Colon (tissue), 2 donors: ENCODE data around the gene GMPS.
"Not testable (repeated sequence)": the region's sequence is repeated elsewhere in the genome, so short reads cannot be mapped to it uniquely, and the experiment has no call there.

Experiments used
- FAIRE-seq: peaks from 2 replicates; lab custom pipeline; 2012; peaks lifted over from hg19 to GRCh38; lab: Jason Lieb, UNC
- donor health status: control.
- donor health status: control.

GMPS gene

DNA sequence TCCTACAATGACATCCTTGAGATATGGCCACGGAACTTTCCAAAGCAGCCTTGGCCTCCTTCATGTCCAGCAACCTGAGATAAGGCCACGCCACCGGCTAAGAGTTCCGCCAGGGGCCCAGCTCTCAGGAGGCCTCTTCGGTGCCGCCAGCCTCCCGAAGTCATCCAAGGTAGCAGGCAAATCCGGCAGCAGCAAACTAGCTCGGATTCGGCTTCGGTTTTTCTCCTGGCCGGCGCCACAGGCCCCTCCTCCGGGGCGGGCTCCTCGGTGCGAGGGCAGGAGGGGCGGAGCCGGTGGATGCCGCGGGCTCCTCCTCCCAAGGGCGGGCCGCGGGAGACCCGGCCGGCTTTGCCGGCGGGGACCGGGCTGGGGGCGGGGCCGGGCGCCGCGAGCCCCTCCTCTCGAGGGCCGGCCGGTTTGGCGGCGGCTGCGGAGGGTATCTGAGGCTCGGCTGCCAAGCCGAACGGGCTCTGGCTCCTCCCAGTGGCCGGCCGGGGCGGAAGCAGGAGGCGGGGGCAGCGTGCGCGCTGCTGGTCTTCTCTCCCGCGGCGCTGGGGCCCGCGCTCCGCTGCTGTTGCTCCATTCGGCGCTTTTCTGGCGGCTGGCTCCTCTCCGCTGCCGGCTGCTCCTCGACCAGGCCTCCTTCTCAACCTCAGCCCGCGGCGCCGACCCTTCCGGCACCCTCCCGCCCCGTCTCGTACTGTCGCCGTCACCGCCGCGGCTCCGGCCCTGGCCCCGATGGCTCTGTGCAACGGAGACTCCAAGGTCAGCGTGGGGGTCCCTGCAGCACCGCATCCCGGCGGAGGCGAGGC is at the start of gene GMPS:
Gene GMPS (plus strand): TSS at position 518 of the 812 bp plus-strand sequence. CDS start 221 bp downstream, at position 739.
- no peak for FAIRE-seq

DNA sequence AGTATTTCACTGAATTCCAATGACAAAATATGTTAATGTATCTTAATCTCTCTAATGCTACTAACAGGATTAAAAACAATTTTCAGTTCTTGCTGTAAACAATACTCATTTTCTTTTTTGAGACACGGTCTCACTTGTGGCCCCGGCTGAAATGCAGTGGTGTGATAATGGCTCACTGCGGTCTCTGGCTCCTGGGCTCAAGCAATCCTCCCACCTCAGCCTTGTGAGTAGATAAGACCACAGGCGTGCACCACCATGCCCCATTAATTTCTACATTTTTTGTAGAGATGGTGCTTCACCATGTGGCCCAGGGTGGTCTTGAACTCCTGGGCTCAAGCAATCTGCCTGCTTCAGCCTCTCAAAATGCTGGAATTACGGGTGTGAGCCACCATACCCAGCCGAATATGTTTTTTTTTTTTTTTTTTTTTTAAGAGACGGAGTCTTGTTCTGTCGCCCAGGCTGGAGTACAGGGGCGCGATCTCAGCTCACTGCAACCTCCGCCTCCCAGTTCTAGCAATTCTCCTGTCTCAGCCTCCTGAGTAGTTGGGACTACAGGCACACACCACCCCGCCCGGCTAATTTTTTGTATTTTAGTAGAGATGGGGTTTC is 41.9 kb upstream of the GMPS start:
- not testable (repeated sequence) for FAIRE-seq

GRCh38 chr3:155835341-155836071 is 34.9 kb upstream of the GMPS start:
- FAIRE-seq, result no peak

GRCh38 chr3:155843569-155843968 is 26.9 kb upstream of the GMPS start:
- FAIRE-seq, result no peak

GRCh38 chr3:155846119-155846518 is 24.3 kb upstream of the GMPS start:
- FAIRE-seq, result no peak

DNA sequence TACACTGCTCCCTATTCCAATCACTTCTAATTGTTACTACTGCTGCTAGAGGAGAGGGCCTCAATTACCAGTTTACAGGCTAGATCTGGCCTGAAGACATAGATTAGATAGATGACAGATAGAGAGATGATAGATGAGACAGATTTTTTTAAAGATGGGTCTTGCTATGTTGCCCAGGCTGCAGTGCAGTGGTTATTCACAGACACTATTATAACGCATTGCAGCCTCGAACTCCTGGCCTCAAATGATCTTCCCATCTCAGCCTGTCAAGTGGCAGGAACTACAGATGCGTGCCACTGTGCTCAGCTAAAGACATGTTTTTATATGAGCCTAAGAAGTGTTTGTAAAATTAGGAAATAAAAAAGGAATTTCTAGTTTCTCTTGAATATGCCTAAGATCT is 22.5 kb upstream of the GMPS start:
- FAIRE-seq, result no peak

DNA sequence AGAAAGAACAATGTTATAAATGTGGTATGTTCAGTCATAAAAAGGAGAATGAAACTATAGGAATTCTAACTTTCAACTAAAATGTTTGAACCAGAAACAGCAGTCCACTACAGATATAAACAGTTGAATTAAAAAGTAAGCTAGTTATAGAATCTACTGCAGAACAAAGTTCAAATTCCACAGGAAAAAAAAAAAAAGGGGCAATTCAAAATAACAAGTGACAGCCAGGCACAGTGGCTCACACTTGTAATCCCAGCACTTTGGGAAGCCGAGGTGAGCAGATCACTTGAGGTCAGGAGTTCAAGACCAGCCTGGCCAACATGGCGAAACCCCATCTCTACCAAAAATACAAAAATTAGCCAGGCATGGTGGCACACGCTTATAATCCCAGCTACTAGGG is 21.0 kb upstream of the GMPS start:
- FAIRE-seq, result not testable (repeated sequence)

DNA sequence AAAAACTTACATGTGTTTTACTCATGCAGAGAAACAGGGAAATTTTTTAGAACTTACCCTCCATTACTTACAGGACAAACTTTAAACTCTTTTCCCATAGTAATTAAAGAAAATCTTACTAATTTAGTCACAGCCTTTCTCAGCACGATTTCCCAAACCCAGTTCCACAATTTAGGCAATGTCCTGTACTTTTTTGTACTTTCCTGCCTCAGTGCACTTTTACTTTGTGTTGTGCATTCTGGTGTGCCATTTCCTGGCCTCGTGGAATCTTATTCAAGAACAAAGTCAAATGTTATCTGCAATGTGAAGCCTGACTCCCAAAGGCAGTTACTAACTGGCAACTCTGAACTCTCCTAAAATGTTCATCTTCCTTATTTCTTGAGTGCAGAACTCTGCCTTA is 18.1 kb upstream of the GMPS start:
- FAIRE-seq, result no peak

DNA sequence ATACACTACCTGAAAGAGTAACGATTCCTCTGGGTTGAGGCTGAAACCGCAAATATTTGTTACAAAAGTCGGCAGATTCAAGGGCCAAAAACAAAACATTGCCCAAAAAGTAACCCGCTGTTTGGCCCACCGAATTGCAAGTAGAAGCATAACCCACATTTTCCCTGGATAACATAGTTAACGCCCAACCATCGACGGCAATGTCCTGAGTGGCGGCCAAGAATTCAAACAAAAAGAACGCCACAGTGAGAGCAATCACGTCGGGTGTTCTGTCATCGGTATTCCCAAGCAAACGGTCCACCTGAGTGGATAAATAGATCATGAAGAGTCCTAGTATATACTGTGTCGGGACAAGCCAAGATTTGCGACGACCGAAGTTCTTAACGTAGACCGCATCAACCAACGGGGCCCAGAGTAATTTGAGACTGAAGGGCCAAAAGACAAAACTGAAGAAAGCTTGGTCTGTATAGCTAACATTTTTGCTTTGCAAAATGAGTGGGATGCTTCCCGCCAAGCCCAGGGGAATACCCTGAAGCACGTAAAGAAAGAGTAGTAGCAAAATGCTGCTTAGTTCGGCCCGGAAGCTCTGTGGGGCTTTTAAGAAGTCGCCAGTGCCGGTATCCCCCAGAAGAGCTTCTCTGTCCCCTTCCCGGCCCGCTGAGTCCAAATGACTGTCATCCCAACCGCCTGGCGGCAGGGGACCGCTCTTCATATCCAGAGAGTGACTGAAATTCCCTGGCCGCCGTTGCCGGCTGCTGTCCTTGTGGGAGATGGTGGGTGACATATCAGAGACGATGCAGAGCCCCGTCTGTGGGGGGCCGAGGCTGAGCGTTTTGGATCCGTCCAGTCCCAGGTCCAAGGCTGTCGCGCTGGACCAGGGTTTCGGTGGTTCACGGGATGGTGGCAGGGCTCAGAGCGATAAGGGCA is 17.0 kb upstream of the GMPS start:
- no peak for FAIRE-seq

DNA sequence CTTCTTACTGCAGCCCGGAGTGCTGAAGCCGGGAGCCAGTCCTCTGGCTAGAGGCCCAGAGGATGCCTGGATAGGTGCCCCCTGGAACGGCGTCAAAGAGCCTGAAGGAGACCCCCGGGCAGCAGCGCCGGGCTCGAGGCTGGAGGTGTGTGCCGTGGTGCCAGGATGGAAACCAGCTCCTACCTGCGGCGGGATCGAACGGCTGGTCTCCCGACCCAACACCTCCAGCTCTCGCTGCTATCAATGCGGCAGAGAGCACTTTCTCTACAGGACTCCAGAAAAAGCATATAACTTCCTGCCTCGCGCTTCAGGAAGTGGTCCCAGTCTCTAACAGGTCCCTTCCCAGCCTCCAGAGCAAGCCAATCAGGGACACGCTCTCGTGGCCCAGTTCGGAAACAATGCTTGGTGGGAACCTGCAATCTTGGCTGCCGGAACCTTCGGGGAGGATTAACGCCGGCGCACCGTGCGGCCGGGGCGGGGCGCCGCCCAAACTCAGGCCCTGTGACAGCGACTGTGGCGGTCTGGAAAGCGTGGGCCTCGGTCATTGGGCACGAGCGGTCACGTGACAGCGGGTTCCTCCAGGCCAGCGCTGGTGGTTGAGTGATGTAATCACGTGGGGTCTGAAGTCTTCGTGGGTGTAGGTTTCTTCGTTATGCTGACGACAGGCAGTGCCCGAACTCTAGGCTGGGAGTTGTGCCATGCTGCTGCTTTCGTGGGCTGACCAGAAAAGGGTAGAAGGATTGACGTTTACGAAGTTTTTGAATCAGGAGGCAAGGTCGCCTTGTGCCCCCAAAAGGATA is 16.1 kb upstream of the GMPS start, which contains the start of gene SLC33A1:
Gene SLC33A1 (minus strand): TSS at position 287 of the 800 bp plus-strand sequence. CDS start 430 bp downstream, outside the sequence.
- peak; percentile 71 for FAIRE-seq

DNA sequence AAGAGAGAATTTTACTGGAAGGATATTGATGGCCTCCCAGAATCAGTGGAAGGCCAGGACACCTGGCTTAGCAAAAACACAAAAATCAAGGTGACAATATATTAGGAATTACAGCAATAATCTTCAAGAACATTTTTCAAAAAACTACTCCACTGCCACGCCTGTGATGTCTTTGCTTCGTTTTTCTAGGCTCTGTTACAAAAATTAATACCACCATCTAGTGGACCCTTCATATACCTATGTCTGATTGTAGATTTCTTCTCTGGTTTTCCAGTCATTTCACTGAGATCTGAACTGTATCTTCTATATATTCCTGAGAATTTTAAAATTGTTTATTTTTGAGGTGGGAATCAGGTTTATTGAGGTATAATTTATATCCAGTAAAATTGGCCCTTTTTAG is 10.6 kb upstream of the GMPS start:
- FAIRE-seq, result no peak

- not testable (repeated sequence) for FAIRE-seq
Measured at GRCh38 chr3:155860424-155860823, 10.0 kb upstream of the GMPS start.

DNA sequence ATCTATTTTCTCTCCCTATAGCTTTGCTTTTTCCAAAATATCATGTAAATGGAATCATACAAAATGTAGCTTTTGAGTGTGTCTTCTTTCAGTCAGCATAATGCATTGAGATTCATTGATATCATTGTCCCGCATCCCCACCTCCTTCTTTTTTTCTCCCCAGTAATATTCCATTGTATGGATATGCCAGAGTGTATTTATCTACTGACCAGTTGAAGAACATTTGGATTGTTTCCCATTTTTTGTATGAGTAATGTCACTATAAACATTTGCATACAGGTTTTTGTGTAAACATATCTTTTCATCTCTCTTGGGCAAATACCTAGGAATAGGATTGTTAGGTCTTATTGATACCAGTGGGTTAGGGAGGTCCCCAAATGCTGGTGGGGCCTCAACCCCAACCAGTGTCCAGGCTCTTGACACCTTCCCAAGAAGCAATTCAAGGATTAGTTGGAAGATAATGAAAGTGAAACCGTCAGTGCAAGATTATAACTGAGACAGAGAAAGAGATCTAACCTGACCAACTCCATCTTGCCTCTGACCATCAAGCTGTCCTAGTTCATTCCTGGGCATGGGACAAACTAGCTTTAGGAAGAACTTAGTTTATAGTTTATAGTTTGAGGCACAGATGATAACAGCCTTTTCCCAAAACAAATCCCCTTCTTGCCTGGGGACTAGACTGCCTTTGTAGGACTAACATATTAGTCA is 8.8 kb upstream of the GMPS start:
- FAIRE-seq, result no peak

- not testable (repeated sequence) for FAIRE-seq
Measured at GRCh38 chr3:155862290-155862982, 8.0 kb upstream of the GMPS start.

DNA sequence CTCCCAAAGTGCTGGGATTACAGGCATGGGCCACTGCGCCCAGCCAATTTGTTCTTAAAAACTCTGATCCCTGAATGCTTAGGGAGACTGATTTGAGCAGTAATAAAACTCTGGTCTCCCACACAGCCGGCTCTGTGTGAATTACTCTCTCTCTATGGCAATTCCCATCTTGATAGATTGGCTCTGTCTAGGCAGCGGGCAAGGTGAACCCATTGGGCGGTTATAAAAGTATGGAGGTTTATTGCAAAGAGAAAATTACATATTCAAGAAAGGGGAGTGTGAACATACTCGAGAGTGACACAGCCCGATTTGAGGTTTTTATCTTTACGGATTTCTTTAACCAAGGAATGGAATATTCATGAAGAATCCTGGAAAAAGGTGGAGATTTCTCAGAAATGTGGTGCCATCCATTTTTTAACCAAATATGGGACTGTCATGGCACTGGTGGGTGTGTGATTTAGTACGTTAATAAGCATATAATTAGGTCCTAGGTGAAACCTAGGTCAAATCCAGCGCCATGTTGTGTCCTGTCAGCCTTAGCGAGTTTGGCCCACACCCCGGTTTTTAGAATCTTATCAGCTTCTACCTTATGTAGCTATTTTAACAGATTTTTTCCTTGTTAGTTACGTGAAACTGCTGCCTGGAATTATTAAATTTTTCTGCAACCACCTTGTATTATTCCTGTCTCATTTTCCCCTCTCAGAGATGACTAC is 7.2 kb upstream of the GMPS start:
- no peak for FAIRE-seq

DNA sequence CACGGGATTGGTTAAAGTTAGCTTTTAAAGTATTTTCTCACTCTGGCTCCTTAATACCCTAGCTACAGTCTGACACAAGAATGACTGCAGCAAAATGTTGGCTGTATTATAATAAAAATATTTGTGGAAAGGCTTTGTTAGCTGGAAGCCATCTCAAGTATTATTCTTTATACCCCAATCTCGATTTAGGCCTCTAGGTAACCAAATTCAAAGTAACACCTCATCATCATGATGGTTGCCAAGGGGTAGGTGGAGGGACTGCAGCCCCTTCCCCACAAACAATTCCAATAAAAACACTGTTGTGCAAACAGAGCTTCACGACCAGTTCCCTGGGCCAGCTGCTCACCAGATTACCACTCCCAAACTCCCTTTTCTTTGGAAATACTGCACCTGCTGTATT is 759 bp upstream of the GMPS start:
- FAIRE-seq, result no peak

DNA sequence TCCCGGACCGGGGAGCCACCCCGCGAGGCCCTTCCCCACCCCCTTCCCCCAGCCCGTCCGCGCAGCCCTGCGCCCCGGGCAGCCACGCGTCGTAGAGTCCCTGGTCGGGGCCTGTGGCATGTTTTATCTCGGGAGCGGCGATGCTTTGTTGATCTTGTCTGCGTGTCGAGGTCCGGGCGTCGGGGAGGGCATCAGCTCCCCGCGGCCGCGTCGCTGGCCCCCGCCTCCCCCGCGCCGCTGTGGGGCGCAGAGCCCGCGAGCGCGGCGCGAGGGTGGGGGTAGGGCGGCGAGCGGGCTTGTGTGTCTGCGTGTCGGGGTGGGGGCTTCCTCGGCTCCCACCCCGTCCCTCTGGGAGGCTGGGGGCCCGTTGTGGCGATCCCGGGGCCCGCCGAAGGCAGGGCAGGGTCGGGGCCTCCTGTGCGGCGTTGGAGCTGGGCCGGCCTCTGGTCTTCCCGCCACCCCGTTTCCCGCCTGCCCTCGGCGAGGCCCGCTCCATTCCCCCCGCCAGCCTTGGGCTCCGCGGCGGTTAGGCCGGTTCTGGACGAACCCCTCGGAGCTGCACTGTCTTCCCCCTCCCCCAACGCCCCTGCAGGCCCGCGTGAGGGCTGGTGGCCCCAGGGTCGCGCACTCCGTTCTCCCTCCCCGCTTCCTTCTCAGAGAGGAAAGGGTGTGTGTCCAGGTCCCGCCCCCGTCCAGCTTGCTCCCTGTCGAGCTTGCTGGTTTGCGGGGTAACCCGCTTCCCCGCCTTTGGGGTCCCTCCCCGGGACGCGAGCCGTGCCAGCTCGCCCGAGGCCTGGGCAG is 695 bp downstream of the GMPS start:
- FAIRE-seq, result no peak

DNA sequence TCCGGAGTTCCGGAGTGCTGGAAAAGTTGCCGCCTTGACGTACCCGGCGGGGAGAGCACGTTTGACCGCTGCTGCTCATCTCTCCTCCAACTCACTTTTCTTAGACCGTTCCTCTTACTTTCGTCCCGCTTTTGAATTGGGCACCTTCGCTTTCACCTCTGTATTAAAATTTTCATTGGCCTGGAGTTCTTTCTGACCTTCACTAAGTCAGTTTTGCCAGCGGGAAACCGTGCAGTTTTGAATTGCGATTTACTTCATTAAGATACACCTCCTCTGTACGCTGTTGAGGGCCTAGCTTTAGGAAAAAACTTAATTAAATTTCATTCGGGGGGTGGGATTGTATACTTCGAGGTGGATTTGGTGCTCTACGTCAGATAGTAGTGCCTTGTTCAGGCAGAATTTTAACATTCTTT is 1.3 kb downstream of the GMPS start:
- FAIRE-seq, result no peak
